ENCODE results near the gene LBH.

Gene LBH

DNA sequence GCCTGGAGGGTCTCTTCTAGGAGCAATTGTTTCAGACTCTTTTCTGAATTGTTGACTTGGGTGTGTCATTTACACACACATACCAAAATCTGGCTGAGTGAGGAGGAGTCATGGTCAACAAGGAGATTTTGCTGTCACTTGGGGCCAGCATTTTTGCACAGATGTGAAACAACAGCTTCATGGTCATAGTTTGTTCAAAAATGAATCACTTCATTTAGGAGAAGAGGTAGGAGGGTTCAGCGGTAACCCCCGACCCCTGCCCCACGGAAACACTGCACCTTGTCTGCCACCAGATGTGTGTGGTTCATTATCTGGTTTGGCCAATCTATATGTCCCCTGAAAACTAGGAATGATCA, 42.2 kb downstream of the LBH start:
- DNase-seq (ENCODE audit: low read depth), result no peak

DNA sequence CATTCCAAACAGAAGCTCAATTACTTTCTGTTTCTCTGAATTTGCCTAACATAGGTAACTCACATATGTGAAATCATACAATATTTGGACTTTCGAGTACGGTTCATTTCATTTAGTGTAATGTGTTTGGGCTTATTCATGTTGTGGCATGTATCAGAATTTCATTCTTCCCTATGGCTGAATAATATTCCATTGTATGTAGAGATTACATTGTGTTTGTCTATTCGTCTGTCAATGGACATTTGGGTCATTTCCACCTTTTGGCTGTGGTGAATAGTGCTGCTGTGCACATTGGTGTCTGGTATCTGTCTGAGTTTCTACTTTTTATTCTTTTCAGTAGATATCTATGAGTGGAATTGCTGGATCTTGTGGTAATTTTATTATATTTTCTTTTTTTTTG, 43.9 kb downstream of the LBH start:
- DNase-seq (ENCODE audit: low read depth), result no peak

DNA sequence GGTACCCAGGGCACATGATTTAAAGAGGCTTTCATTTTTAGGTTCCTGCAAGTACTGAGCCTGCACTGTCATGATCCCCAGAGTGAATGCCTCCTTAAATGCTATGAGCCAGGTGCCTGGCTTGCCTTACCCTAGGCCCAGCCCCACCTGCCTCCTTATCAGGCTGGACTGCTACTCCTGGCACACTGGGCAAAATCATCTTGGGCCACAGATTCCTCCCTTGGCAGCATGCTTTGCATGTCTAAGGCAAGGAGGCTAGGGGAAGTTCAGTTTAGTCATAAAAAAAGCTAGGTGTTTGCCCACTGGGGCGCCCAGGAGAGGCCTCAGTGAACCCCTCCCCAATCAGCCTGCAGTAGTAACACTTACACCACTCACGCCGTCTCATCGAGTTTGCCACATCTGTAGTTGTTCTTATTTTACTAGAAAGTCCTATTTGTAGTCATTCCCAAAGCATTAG, 45.1 kb downstream of the LBH start:
- no peak for DNase-seq (ENCODE audit: low read depth)

DNA sequence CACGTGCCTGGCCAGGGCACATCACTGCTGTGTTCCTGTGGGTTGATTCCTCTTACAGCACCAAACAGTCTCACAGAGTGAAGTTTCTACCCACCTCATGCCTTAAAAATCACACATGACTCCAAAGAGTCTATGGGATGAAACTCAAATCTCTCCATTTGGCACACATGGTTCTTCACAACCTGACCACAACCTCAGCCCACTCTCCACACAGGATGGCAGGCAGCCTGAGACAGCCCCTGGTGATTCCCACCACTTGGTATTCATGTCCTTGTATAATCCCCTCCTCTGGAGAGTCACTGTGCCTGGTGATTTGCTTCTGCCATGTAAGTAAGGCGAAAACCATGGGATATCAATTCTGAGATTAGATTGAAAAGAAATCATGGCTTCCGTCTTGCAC, 46.2 kb downstream of the LBH start:
- no peak for DNase-seq (ENCODE audit: low read depth)

DNA sequence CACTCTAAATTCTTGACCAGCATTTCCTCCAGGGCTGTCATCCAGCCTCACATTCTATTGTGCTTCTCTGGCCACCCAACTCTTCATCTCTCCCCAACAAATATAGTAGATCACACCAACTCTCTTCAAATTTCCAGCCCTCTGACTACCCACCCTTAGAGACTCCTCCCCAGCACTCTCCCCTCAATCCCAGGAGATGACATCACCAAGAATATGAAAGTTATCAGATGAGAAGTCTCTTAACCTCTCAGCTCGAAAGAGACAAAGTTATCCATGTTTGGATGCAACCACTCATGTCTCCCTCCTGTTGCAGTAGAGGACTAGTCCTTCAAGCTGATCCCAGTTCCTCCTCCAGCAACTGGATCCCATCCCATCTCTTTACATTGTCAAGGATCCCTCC, 47.1 kb downstream of the LBH start:
- no peak for DNase-seq (ENCODE audit: low read depth)

DNA sequence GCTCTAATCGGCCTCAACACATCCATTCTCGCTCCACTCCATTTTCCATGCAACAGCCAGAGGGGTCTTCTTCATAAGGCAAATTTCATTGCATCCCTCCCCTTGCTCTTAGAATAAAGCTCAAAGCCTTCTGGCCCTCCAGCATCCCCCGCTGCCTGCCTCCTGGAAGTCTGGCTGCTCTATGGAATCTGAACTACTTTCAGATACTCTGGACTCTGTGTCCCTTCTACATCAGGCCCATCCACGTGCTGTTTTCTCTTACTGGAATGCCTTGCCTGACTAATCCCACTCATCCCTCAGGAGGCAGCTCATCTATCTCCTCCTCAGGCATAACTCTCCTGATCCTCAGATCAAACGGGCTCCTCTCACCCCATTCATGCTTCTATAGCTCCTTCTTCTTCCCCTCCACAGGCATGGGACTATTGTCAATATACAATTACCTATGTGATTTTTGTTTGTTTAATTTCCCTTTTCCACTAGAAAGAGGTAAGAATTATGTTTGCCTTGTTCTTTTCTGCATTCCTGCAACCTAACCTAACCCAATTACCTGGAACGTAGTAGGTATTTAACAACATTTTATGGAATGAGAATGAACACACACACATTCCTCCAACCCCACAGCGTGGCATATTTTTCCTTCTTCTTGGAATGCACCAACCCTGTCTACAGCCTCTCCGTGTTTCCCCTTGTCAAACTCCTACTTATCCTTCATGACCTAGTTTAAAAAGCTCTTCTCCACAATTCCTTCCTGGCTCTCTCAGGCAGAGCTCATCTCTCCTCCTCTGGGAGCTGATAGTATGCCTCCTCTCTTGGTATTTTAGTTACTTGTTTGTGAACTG, 49.5 kb downstream of the LBH start:
- no peak for DNase-seq (ENCODE audit: low read depth)

DNA sequence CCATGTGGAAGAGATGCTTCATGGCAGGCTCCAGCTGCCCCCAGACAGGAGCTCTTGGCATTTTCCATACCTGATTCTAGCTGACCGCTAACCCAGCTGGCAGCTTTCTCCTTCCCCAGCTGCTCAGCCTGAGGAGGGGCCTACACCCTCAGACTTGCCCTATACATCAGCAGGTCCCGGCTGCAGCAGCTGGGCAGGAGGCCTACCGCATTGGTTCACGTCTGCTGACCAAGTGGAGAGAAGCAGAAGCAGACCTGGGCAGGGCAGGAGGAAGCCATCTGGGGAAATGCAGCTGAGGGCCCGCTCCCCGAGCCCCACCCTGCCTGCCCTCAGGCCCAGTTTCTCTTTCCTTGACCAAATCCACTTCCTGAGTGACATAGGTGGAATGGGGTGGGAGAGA, 50.7 kb downstream of the LBH start:
- DNase-seq (ENCODE audit: low read depth), result no peak

DNA sequence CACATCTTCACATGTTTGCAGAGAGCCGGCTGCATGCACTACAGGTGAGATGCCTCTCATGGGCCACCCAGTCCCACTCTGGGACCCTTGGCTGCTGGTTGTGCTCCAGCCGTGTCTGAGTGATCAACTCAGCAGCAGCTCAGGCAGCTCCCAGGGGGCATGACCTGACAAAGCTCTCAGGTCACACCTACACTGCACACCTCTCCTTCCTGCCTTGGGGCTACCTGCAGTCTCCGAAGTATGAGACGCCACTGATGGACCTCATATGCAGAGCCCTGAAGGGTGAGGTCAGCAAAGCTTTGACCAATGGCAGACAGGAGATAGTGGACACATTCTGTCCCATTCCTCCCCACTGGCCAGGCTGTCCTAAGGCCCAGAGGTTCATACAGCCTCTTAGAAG, 51.4 kb downstream of the LBH start:
- no peak for DNase-seq (ENCODE audit: low read depth)

DNA sequence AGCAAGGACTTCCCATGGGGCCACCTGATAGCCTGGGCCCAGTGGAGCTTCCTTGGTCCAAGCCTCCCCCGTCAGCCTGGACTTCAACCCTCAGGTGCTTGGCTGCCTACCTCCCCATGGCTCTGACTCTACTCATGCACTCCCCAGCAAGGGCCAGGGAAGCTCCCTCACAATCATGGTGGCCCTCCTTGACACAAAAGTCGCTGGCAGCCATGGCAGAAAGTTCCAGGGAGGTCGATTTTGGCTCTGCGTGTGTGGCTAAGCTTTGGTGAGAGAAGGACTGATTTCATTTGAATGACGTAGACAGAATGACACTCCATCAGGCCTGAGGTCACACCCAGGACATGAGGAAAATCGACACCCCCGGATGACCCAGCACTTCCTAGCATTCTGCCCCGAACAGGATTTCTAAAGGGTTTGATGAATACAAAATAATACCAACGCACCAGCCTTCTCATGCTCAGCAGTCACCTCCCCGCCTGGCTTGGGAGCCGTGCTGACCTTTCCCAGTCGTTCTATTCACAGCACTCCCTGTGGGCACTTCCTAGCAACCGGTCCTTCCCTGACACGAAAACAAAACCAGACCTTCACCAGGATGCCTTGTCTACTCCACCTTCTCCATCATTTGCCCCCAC, 52.7 kb downstream of the LBH start:
- DNase-seq (ENCODE audit: low read depth), result no peak

DNA sequence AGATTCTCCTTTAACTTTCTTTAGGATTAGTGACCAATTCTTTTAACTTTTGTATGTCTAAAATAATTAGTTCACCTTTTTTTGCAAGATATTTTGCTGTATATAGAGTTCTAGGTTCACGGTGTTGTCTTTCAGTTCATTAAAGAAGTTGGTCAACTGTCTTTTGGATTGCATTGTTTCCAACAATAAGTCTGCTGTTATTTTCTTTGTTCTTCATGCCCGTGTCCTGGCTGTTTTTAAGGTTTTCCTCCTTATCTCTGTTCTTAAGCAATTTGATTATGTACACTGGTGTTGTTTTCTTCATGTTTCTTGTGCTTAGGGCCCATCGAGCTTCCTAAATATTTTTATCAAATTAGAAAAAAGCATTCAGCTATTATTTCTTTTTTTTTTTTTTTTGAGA, 54.4 kb downstream of the LBH start:
- no peak for DNase-seq (ENCODE audit: low read depth)

DNA sequence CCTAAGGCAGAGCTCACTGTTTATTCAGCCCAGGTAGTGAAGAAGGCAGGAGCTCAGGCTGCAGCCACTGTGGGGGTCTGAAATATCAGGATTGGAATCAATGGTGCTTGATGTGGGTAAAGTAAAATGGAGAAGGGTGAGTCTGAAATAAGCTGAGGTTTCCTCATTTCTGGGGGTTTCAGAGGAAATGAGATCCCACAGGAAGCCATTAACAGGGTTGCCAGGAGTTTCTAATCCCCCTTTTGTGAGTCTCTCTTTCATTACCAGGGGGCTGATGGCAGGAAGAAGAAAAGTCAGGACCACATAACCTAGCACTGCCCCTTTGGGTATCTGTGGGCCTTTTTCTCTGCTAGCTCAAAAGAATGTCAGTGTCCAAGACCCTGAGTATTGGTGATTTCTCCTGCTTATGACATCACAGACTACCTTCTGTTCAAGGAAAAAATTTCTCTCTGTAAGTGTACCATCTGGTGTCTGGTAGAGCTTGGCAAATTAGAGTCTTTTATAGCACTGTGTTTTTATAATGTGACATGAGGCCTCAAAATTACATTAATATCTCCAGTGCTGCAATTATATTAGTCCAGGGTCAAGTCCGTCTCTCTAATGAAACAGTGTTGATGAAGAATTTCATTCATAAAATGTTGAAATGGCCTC, 56.0 kb downstream of the LBH start:
- no peak for DNase-seq (ENCODE audit: low read depth)

DNA sequence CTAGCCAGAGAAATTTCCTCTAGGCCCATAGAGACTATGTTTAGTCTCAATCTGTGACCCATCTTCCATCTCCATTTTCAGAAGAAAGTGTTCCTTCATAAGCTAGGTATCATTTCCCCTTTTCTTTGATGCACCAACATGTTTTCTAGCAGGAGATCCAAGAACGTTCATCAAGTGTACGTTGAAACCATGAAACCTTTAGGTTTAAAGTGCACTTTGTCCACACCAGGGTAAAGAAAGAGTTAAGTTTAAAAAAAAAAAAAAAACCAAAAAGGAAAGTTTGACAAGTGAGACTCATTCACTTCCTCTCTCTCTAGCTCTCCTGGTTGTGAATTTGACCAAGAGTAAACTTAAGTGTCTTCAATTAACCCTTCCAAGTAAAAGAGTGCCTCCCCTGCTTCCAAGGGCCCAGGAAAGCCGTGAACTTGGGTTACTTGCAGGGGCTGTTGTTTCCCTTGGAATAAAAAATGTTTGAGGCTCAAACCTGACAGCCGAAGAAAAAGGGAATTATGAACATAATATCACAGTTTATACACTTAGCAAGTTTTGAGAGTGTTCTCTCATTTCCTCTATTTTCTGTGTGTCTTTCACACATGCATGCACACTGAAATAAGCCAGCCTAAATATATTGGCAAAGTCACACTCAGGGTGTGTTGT, 56.7 kb downstream of the LBH start:
- DNase-seq (ENCODE audit: low read depth), result no peak

DNA sequence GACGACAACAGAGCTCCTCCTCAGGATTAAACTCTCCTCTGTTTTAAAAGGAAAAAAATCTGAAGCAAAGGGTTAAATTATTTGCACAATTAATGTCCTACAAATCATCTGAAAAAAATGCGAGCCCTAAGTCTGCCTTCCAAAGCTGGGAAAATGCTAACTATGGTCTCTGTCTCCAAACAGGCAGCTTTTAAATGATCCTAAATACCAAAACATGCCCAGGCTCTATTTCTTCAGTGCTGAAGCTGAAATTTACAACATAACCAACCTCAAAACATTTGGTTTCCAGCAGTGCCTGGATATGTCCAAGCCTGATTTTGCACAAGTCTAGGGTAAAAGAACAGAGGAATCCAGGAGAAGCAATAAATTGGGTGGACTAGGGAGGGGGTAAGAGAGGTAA, 57.2 kb downstream of the LBH start:
- DNase-seq (ENCODE audit: low read depth), result no peak

DNA sequence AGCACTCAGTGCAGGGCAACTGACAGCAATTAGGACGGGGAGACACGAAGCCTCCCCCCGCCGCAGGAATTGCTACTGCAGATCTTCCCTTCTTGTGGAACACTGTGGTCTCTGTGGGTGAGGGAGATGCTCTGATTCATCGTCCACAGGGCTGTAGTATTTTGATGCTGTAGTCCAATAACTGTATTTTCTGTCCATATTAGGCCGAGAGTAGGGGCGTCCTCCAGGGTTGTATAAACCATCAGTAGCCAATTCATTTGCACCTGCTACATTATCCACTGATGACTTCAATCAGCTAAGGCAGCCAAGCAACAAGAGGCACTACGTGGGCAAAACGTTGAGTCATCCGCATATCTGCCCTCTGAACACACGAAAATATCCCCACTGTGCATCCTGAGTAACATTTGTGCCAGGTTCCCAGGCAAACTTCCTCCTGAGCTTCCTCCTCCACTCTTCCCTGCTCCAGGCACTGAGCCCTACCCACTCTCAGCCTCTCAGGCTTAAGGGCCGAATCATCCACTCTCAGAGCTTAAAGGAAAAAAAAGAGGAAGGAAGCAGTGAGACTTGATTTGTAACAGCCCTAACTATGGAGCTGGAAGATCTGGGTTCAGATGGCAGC, 62.1 kb downstream of the LBH start:
- DNase-seq (ENCODE audit: low read depth), result no peak

DNA sequence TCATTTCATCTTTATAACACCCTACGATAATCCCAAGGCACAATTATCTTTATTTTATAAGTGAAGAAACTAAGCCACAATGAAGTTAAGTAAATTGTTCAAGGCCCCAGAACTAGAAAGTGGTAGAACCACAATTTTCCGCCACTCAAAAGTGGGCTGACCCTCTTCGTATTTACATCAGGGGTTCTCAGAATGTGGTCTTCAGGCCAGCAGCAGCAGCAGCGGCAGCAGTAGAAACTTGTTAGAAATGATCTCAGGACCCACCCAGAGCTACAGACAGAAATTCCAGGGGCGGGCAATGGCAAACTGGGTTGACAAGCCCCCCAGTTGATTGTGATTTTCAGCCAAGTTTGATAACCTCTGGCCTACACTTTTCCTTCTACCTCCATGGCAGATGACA, 62.8 kb downstream of the LBH start:
- DNase-seq (ENCODE audit: low read depth), result no peak

DNA sequence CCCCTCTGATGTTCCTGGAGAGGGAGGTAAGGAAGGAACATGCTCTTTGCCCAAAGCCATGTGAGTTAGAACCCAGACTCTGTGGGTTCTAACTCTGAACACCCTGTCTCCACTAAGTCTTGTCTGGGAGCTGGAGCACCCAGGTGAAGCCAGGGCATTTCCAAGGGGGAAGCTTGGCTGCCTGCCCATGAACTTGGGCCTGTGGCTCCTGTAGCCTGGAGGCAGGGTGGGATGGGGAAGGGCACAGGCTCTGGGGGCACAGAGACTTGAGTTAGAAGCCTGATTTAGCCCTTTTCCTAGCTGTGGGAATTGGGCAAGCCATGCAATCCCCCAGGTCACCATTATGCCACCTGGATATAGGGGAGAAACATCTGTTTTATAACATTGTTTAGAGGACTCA, 65.2 kb downstream of the LBH start:
- no peak for DNase-seq (ENCODE audit: low read depth)

DNA sequence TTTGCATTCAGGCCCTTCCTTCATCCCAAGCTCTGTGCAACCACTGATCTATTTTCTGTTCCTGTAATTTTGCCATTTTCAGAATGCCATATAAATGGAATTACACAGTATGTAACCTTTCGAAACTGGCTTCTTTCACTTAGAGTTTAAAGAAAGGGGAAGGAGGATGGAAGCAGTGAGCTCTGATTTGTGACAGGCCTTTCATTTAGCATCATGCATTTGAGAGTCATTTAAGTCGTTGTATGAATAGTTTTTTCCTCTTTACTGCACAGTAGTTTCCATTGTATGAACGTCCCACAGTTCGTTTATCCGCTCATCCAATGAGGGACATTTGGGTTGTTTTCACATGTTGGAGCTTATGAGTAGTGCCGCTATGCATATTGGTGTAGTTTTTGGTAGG, 67.0 kb downstream of the LBH start:
- DNase-seq (ENCODE audit: low read depth), result no peak

DNA sequence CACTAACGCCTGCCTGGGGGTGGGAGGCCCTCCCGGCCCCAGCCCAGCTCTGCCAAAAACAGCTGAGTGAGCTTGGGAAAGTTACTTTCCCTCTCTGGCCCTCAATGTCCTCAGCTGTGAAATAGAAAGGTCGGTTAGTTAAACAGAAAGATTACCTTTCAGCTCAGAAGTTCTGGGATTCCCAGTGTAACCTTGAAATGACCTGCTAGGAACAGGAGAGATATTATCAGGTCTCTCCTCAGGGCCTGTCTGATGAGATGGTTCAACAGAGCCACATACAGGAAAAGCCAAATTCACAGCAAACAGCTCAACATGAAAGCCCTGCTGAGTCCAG, 68.8 kb downstream of the LBH start:
- no peak for DNase-seq (ENCODE audit: low read depth)

DNA sequence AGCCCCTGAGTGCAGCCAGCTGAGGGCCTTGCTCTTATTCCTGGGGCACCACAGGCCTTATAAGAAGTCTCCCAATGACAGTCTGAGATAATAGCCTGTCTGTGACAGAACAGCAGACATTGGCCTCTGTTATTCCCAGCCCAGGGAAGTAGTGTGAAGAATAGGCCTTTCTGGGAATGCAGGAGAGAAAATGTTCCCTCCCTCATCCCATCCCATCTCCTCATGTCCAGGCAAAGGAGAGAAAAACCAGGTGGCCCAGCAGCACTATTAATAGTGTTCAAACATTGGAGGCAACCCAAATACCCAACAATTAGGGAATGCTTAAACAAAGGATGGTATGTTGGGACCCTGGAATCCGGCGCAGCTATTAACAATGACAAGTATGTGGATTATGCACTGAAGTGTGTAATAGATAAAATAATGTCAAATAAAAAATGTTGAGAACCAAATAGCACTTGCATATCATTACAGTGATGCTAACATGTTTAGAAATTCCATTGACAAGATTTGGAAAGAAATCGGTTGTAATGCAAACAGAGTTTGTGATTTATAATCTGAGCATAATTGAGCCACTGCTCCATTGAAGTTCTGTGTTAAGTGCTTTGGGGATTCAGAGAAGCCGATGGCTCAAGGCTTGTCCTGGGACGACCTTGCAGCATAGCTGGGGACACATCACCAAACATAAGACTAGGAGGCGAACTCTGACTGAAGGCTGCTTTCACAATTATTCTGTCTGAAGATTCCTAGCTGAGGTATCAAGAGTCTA, 69.3 kb downstream of the LBH start:
- DNase-seq (ENCODE audit: low read depth), result no peak

DNA sequence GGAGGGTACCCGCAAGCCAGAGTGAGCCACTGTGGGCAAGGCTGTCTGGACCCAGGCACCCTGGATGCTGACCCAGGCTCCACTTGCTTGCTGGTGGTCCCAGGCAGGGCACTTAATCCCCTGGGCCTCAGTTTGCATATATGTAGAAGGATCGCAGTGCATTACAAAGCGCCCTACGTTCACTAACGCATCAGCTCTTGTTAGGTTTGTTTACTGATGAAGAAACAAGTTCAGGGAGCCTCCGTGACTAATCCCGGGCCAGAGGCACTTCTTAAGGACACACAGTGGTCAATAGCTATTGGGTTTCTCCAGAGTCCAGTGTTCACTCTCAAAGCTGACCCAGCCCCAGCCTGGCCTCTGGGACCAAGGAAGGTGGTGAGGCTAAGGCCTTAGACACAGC, 70.2 kb downstream of the LBH start:
- DNase-seq (ENCODE audit: low read depth), result no peak

DNA sequence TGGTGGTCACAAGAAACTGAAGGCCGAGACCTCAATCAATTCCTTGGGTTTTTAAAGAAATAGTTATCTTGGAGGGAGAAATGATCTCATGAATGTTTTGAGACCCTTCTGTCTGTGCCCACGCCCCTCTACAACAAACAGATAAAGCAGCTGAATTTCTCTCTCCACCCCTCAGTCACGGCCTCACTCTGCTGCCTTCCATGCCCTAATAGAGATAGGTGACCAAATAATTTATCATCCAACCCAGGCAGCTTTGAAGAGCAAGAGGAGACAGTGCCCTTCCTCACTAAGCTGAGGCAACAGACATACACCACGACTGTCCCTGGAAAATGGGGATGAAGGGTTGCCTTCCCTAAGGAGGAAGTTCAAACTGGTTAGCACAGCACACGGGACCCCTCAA, 71.2 kb downstream of the LBH start:
- no peak for DNase-seq (ENCODE audit: low read depth)

DNA sequence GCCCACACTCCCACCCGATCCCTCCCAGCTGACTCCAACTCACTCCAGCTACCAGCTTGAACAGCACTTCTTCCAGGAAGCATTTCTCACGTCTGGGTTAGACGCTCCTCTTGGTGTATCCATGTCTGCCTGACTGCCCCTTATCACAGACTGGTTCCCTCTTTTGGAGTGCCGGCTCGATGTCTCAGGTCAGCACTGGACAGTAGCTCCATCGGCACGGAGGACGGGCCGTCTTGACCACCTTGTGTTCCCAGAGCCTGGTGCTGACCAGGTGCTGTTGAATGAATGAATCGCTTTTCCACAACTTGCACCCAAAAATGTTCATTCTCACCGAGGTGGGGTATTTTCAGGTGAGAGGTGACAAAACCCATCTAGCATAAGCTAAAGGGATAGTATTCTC, 71.8 kb downstream of the LBH start:
- DNase-seq (ENCODE audit: low read depth), result no peak
